CD8-positive, alpha-beta memory T cell (primary cell): ENCODE results near the gene TPO. TPM values are rescaled to one million over a fixed set of nuclear protein-coding genes. Genes with fewer than 3 reads are reported as not detected.

Source experiments
- CTCF ChIA-PET: fragments of 350-600 bp; sonication (Branson Sonifier 250); formaldehyde crosslinking; loops from one replicate; lab custom pipeline; 2021; ENCODE audit warnings: antibody characterized with exemption; lab: Charles Lee
- POLR2A ChIA-PET: fragments of 350-600 bp; sonication (Branson Sonifier 250); formaldehyde crosslinking; loops from one replicate; lab custom pipeline; 2021; ENCODE audit warnings: antibody characterized with exemption; lab: Charles Lee
- DNase-seq, 5 donors: peaks; one replicate each; pipeline versions ENCODE4 v3.0.0 to v3.0.0-alpha.2; 2020 to 2022; ENCODE audit warnings: mixed read lengths in 1 of 5
- H3K27ac ChIP-seq: one replicate; pipeline ENCODE4 v1.7.0; 2013; ENCODE audit warnings: low read depth, mild to moderate bottlenecking, low read length, moderate library complexity
- H3K27me3 ChIP-seq: 2 replicates; pipeline ENCODE4 v1.7.0; 2013; ENCODE audit warnings: low read length, mild to moderate bottlenecking; ENCODE audit not compliant: insufficient read depth, poor library complexity, severe bottlenecking
- H3K36me3 ChIP-seq: 2 replicates; pipeline ENCODE4 v1.7.0; 2013; ENCODE audit warnings: mild to moderate bottlenecking, low read length, moderate library complexity; ENCODE audit not compliant: insufficient read depth
- H3K4me1 ChIP-seq: 2 replicates; pipeline ENCODE4 v1.7.0; 2013; ENCODE audit warnings: mild to moderate bottlenecking, low read length, moderate library complexity; ENCODE audit not compliant: insufficient read depth
- H3K4me3 ChIP-seq: 2 replicates; pipeline ENCODE4 v1.7.0; 2013; ENCODE audit warnings: mild to moderate bottlenecking, low read length
- H3K9me3 ChIP-seq: 2 replicates; pipeline ENCODE4 v1.7.0; 2013; ENCODE audit warnings: mild to moderate bottlenecking, low read length
- H3K27ac Mint-ChIP-seq, 8 donors: one replicate each; pipeline ENCODE4 v1.8.0; 2020 to 2021; ENCODE audit warnings: mixed read lengths in 8 of 8, mild to moderate bottlenecking in 6 of 8, inconsistent platforms in 3 of 8, moderate library complexity in 3 of 8
- H3K27me3 Mint-ChIP-seq, 2 donors: one replicate each; pipeline ENCODE4 v1.8.0; 2020 to 2021; ENCODE audit warnings: mixed read lengths in 2 of 2, mild to moderate bottlenecking in 1 of 2, moderate library complexity in 1 of 2
- H3K36me3 Mint-ChIP-seq, 3 donors: one replicate each; pipeline ENCODE4 v1.8.0; 2020 to 2021; ENCODE audit warnings: mixed read lengths in 3 of 3, inconsistent platforms in 1 of 3, mild to moderate bottlenecking in 1 of 3
- H3K4me1 Mint-ChIP-seq, 3 donors: one replicate each; pipeline ENCODE4 v1.8.0; 2020 to 2021; ENCODE audit warnings: mixed read lengths in 3 of 3, inconsistent platforms in 1 of 3, mild to moderate bottlenecking in 1 of 3
- H3K4me3 Mint-ChIP-seq, 7 donors: one replicate each; pipeline ENCODE4 v1.8.0; 2020 to 2021; ENCODE audit warnings: mixed read lengths in 7 of 7, mild to moderate bottlenecking in 6 of 7, moderate library complexity in 4 of 7, inconsistent platforms in 2 of 7
- H3K9me3 Mint-ChIP-seq, 5 donors: one replicate each; pipeline ENCODE4 v1.8.0; 2020 to 2022; ENCODE audit warnings: mixed read lengths in 5 of 5, mild to moderate bottlenecking in 3 of 5, moderate library complexity in 2 of 5, inconsistent platforms in 1 of 5
- polyA plus RNA-seq: library from polyadenylated mRNA; unstranded; fragments of 300-500 nt; fragmentation: Illumina TruSeq; gene quantifications from one replicate; pipeline ENCODE4 v1.2.3, GENCODE V29; 2021
- total RNA-seq, 2 experiments: library from RNA; stranded (reverse); gene quantifications; one replicate each; pipeline ENCODE4 v1.2.3, GENCODE V29; 2021

Gene TPO
- total and polyA plus RNA-seq, 3 experiments from 2014 or later: 1.8 TPM; not detected in 2

GRCh38 chr2:1422716-1423285 is 9.5 kb downstream of the TPO start:
- Histone ChIP-seq H3K36me3 (no peaks in the 10 kb centered on the region), H3K27ac (no peak overlapping the region), H3K4me3 (no peak overlapping the region), H3K4me1 (no peaks in the 10 kb centered on the region), H3K27me3 (no peaks in the 10 kb centered on the region), H3K9me3 (no peaks in the 10 kb centered on the region)
- no peak overlapping the region for H3K27ac Mint-ChIP-seq
- CTCF ChIA-PET: no interaction called here
- peaks cover 0 to 2% (median 0%) of the 10 kb centered on the region in 5 donors for H3K9me3 Mint-ChIP-seq
- POLR2A ChIA-PET: no interaction called here
- H3K27me3 Mint-ChIP-seq: peaks cover 2 to 3% of the 10 kb centered on the region in 2 donors
- no peak for DNase-seq
- no peak overlapping the region for H3K4me3 Mint-ChIP-seq
- H3K36me3 Mint-ChIP-seq: no peaks in the 10 kb centered on the region
- H3K4me1 Mint-ChIP-seq: no peaks in the 10 kb centered on the region

GRCh38 chr2:1427086-1427485 is 13.8 kb downstream of the TPO start:
- Histone ChIP-seq H3K4me1 (no peaks in the 10 kb centered on the region), H3K27ac (no peak overlapping the region), H3K27me3 (no peaks in the 10 kb centered on the region), H3K36me3 (no peaks in the 10 kb centered on the region), H3K4me3 (no peak overlapping the region), H3K9me3 (no peaks in the 10 kb centered on the region)
- Mint-ChIP-seq H3K27me3 (peaks cover 2 to 3% of the 10 kb centered on the region in 2 donors), H3K36me3 (no peaks in the 10 kb centered on the region), H3K4me3 (no peak overlapping the region), H3K27ac (peak overlapping the region in 1 of 8 donors; percentile 58), H3K4me1 (no peaks in the 10 kb centered on the region), H3K9me3 (no peaks in the 10 kb centered on the region)
- ChIA-PET POLR2A (no interaction called here), CTCF (no interaction called here)
- DNase-seq: no peak

GRCh38 chr2:1429895-1430294 is 16.6 kb downstream of the TPO start:
- Histone ChIP-seq H3K27me3 (no peaks in the 10 kb centered on the region), H3K9me3 (no peaks in the 10 kb centered on the region), H3K27ac (no peak overlapping the region), H3K4me1 (no peaks in the 10 kb centered on the region), H3K4me3 (no peak overlapping the region), H3K36me3 (no peaks in the 10 kb centered on the region)
- DNase-seq: no peak
- H3K36me3 Mint-ChIP-seq: no peaks in the 10 kb centered on the region
- ChIA-PET POLR2A (no interaction called here), CTCF (no interaction called here)
- H3K27me3 Mint-ChIP-seq: peaks cover 2 to 3% of the 10 kb centered on the region in 2 donors
- no peaks in the 10 kb centered on the region for H3K4me1 Mint-ChIP-seq
- H3K9me3 Mint-ChIP-seq: no peaks in the 10 kb centered on the region
- H3K27ac Mint-ChIP-seq: no peak overlapping the region
- no peak overlapping the region for H3K4me3 Mint-ChIP-seq

GRCh38 chr2:1430491-1430890 is 17.2 kb downstream of the TPO start:
- Mint-ChIP-seq H3K9me3 (no peaks in the 10 kb centered on the region), H3K36me3 (no peaks in the 10 kb centered on the region), H3K4me1 (no peaks in the 10 kb centered on the region), H3K27me3 (peaks cover 0 to 3% of the 10 kb centered on the region in 2 donors), H3K27ac (no peak overlapping the region), H3K4me3 (no peak overlapping the region)
- H3K36me3 ChIP-seq: no peaks in the 10 kb centered on the region
- no peaks in the 10 kb centered on the region for H3K9me3 ChIP-seq
- ChIA-PET CTCF (no interaction called here), POLR2A (no interaction called here)
- no peaks in the 10 kb centered on the region for H3K4me1 ChIP-seq
- no peak overlapping the region for H3K4me3 ChIP-seq
- DNase-seq: no peak
- H3K27ac ChIP-seq: no peak overlapping the region
- no peaks in the 10 kb centered on the region for H3K27me3 ChIP-seq

- POLR2A ChIA-PET: no interaction called here
Observed at GRCh38 chr2:1431886-1432400, 18.7 kb downstream of the TPO start.

GRCh38 chr2:1432726-1433125 is 19.5 kb downstream of the TPO start:
- H3K4me3 Mint-ChIP-seq: no peak overlapping the region
- CTCF ChIA-PET: no interaction called here

More at GRCh38 chr2:1431886-1432400, 18.7 kb downstream of the TPO start:
- H3K27me3 Mint-ChIP-seq: no peaks in the 10 kb centered on the region
- Histone ChIP-seq H3K4me3 (no peak overlapping the region), H3K27ac (no peak overlapping the region), H3K36me3 (no peaks in the 10 kb centered on the region), H3K27me3 (no peaks in the 10 kb centered on the region), H3K4me1 (no peaks in the 10 kb centered on the region), H3K9me3 (no peaks in the 10 kb centered on the region)
- no peaks in the 10 kb centered on the region for H3K9me3 Mint-ChIP-seq
- no peak overlapping the region for H3K27ac Mint-ChIP-seq
- CTCF ChIA-PET: no interaction called here
- H3K4me1 Mint-ChIP-seq: no peaks in the 10 kb centered on the region
- H3K4me3 Mint-ChIP-seq: no peak overlapping the region
- H3K36me3 Mint-ChIP-seq: no peaks in the 10 kb centered on the region
- no peak for DNase-seq

GRCh38 chr2:1436369-1436768 is 23.1 kb downstream of the TPO start:
- peaks cover 0 to 3% (median 0%) of the 10 kb centered on the region in 5 donors for H3K9me3 Mint-ChIP-seq

More at GRCh38 chr2:1432726-1433125, 19.5 kb downstream of the TPO start:
- POLR2A ChIA-PET: no interaction called here
- Histone ChIP-seq H3K4me1 (no peaks in the 10 kb centered on the region), H3K9me3 (no peaks in the 10 kb centered on the region), H3K27ac (no peak overlapping the region), H3K4me3 (no peak overlapping the region), H3K27me3 (no peaks in the 10 kb centered on the region), H3K36me3 (no peaks in the 10 kb centered on the region)
- H3K4me1 Mint-ChIP-seq: no peaks in the 10 kb centered on the region
- no peaks in the 10 kb centered on the region for H3K36me3 Mint-ChIP-seq
- no peak for DNase-seq
- H3K27me3 Mint-ChIP-seq: no peaks in the 10 kb centered on the region
- H3K27ac Mint-ChIP-seq: no peak overlapping the region
- H3K9me3 Mint-ChIP-seq: no peaks in the 10 kb centered on the region

GRCh38 chr2:1437101-1437500 is 23.8 kb downstream of the TPO start:
- Histone ChIP-seq H3K4me3 (no peak overlapping the region), H3K27me3 (no peaks in the 10 kb centered on the region), H3K9me3 (no peaks in the 10 kb centered on the region), H3K36me3 (no peaks in the 10 kb centered on the region), H3K27ac (no peak overlapping the region), H3K4me1 (no peaks in the 10 kb centered on the region)
- no peak overlapping the region for H3K27ac Mint-ChIP-seq
- H3K36me3 Mint-ChIP-seq: no peaks in the 10 kb centered on the region
- no peaks in the 10 kb centered on the region for H3K4me1 Mint-ChIP-seq
- H3K27me3 Mint-ChIP-seq: peaks cover 0 to 1% of the 10 kb centered on the region in 2 donors
- no peak overlapping the region for H3K4me3 Mint-ChIP-seq
- CTCF ChIA-PET: no interaction called here
- peaks cover 0 to 3% (median 0%) of the 10 kb centered on the region in 5 donors for H3K9me3 Mint-ChIP-seq
- POLR2A ChIA-PET: no interaction called here
- no peak for DNase-seq

More at GRCh38 chr2:1436369-1436768, 23.1 kb downstream of the TPO start:
- H3K4me1 Mint-ChIP-seq: no peaks in the 10 kb centered on the region
- H3K27ac Mint-ChIP-seq: no peak overlapping the region
- no peak overlapping the region for H3K4me3 ChIP-seq
- no peaks in the 10 kb centered on the region for H3K4me1 ChIP-seq
- no peaks in the 10 kb centered on the region for H3K27me3 ChIP-seq
- DNase-seq: no peak
- H3K9me3 ChIP-seq: no peaks in the 10 kb centered on the region
- no peaks in the 10 kb centered on the region for H3K36me3 Mint-ChIP-seq
- H3K4me3 Mint-ChIP-seq: no peak overlapping the region
- no peaks in the 10 kb centered on the region for H3K36me3 ChIP-seq
- H3K27ac ChIP-seq: no peak overlapping the region
- POLR2A ChIA-PET: no interaction called here
- CTCF ChIA-PET: no interaction called here
- H3K27me3 Mint-ChIP-seq: peaks cover 0 to 1% of the 10 kb centered on the region in 2 donors
